ENCODE data around the gene MEF2B. TPM values are rescaled to one million over a fixed set of nuclear protein-coding genes. Genes with fewer than 3 reads are reported as not detected.

Gene MEF2B
- 1 to 10 TPM in 2 of 4 donors, not detected in 2; 5.0 to 7.4 TPM for total RNA-seq

GRCh38 chr19:19170053-19170872, at the start of gene MEF2B:
TSS of gene MEF2B (minus strand) at chr19:19170263. CDS start at chr19:19150735, 19,528 bp downstream.
- no peak for TF ChIP-seq CTCF (IDR thresholded peaks at IDR 0.05)
- no peaks in the 10 kb centered on the region for H3K9me3 ChIP-seq
- H3K4me1 ChIP-seq: peaks cover 0 to 14% (median 7%) of the 10 kb centered on the region in 4 donors
- DNase-seq: peak; percentile 85 to 91 (median 90)
- H3K4me3 ChIP-seq: peak within 1 kb of the TSS in 3 of 4 donors; percentile 37 to 43 (median 38)
- no peaks in the 10 kb centered on the region for H3K36me3 ChIP-seq
- no peaks in the 10 kb centered on the region for H3K27me3 ChIP-seq
- no peak within 1 kb of the TSS for H3K27ac ChIP-seq

GRCh38 chr19:19218911-19219310, 48.8 kb upstream of the MEF2B start:
- no peak for DNase-seq
- no peak for TF ChIP-seq CTCF (IDR thresholded peaks at IDR 0.05)
- TF ChIP-seq POLR2A (IDR thresholded peaks at IDR 0.05): no peak
- Histone ChIP-seq H3K36me3 (no peaks in the 10 kb centered on the region), H3K27me3 (peaks cover 0 to 3% of the 10 kb centered on the region in 2 donors), H3K27ac (no peak overlapping the region), H3K4me3 (no peak overlapping the region), H3K9me3 (no peaks in the 10 kb centered on the region), H3K4me1 (no peaks in the 10 kb centered on the region)

- peaks cover 0 to 13% of the 10 kb centered on the region in 2 donors for H3K27me3 ChIP-seq
- no peak for TF ChIP-seq POLR2A (IDR thresholded peaks at IDR 0.05)
- no peak for TF ChIP-seq CTCF (IDR thresholded peaks at IDR 0.05)
- DNase-seq: no peak
Measured at GRCh38 chr19:19217099-19217498, 47.0 kb upstream of the MEF2B start.

GRCh38 chr19:19215792-19216191, 45.7 kb upstream of the MEF2B start:
- Histone ChIP-seq H3K36me3 (no peaks in the 10 kb centered on the region), H3K9me3 (no peaks in the 10 kb centered on the region), H3K4me1 (no peaks in the 10 kb centered on the region), H3K27ac (no peak overlapping the region), H3K4me3 (no peak overlapping the region), H3K27me3 (peaks cover 0 to 24% of the 10 kb centered on the region in 2 donors)
- TF ChIP-seq CTCF (IDR thresholded peaks at IDR 0.05) (no peak), POLR2A (IDR thresholded peaks at IDR 0.05) (no peak)
- DNase-seq: no peak

More at GRCh38 chr19:19217099-19217498, 47.0 kb upstream of the MEF2B start:
- H3K4me1 ChIP-seq: no peaks in the 10 kb centered on the region
- H3K27ac ChIP-seq: no peak overlapping the region
- H3K4me3 ChIP-seq: no peak overlapping the region
- H3K9me3 ChIP-seq: no peaks in the 10 kb centered on the region
- no peaks in the 10 kb centered on the region for H3K36me3 ChIP-seq

- TF ChIP-seq CTCF (IDR thresholded peaks at IDR 0.05): no peak
- no peak for TF ChIP-seq POLR2A (IDR thresholded peaks at IDR 0.05)
- DNase-seq: no peak
- Histone ChIP-seq H3K27me3 (peaks cover 0 to 24% of the 10 kb centered on the region in 2 donors), H3K36me3 (no peaks in the 10 kb centered on the region), H3K27ac (no peak overlapping the region), H3K9me3 (no peaks in the 10 kb centered on the region), H3K4me1 (no peaks in the 10 kb centered on the region), H3K4me3 (no peak overlapping the region)
Measured at GRCh38 chr19:19214892-19215291, 44.8 kb upstream of the MEF2B start.

Data from Peyer's patch (tissue), 4 donors.